Measurements from ENCODE around the gene SAMD11. TPM values are rescaled to one million over a fixed set of nuclear protein-coding genes. Genes with fewer than 3 reads are reported as not detected.

SAMD11 gene
- total RNA-seq, 1 donor: not detected

GRCh38 chr1:931380-932172 is 7.9 kb downstream of the SAMD11 start:
- H3K27me3 ChIP-seq (ENCODE audit: insufficient read depth, low read length): peaks cover 14% of the 10 kb centered on the region
- no peak overlapping the region for H3K4me3 ChIP-seq (ENCODE audit: low read length)
- H3K4me1 ChIP-seq (ENCODE audit: insufficient read depth, low read length): peaks cover 5% of the 10 kb centered on the region
- H3K9me3 ChIP-seq (ENCODE audit: low read depth, low read length): no peaks in the 10 kb centered on the region

- H3K27me3 ChIP-seq (ENCODE audit: insufficient read depth, low read length): peaks cover 9% of the 10 kb centered on the region
- H3K4me1 ChIP-seq (ENCODE audit: insufficient read depth, low read length): peaks cover 5% of the 10 kb centered on the region
- no peak overlapping the region for H3K4me3 ChIP-seq (ENCODE audit: low read length)
- no peaks in the 10 kb centered on the region for H3K9me3 ChIP-seq (ENCODE audit: low read depth, low read length)
Measured at GRCh38 chr1:932173-932510, 8.4 kb downstream of the SAMD11 start.

- no peak overlapping the region for H3K4me3 ChIP-seq (ENCODE audit: low read length)
- peaks cover 5% of the 10 kb centered on the region for H3K4me1 ChIP-seq (ENCODE audit: insufficient read depth, low read length)
- peaks cover 7% of the 10 kb centered on the region for H3K27me3 ChIP-seq (ENCODE audit: insufficient read depth, low read length)
Measured at GRCh38 chr1:932776-933602, 9.3 kb downstream of the SAMD11 start.

DNA sequence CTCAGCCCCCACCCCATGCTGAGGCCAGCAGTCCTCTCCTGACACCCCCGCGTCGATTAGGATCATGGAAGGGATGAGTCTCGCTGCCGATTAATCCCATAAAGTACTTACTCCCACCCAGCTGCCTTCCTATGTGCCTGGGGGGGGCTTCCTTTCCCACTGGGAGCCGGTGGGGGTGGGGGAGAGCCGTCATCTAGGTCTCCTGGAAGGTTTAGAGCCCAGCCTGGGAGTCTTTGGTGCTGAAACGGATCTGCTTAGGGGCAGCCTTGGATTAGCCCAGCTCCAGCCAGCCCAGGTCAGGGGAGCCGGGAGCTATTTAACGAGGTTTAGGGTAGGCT is 9.8 kb downstream of the SAMD11 start:
- no peak overlapping the region for H3K4me3 ChIP-seq (ENCODE audit: low read length)
- no peaks in the 10 kb centered on the region for H3K9me3 ChIP-seq (ENCODE audit: low read depth, low read length)
- H3K4me1 ChIP-seq (ENCODE audit: insufficient read depth, low read length): peaks cover 5% of the 10 kb centered on the region
- peaks cover 8% of the 10 kb centered on the region for H3K27me3 ChIP-seq (ENCODE audit: insufficient read depth, low read length)

More at GRCh38 chr1:932776-933602, 9.3 kb downstream of the SAMD11 start:
- no peaks in the 10 kb centered on the region for H3K9me3 ChIP-seq (ENCODE audit: low read depth, low read length)

GRCh38 chr1:934991-935750 is 11.4 kb downstream of the SAMD11 start:
- Histone ChIP-seq H3K4me1 (ENCODE audit: insufficient read depth, low read length) (peaks cover 5% of the 10 kb centered on the region), H3K9me3 (ENCODE audit: low read depth, low read length) (no peaks in the 10 kb centered on the region), H3K4me3 (ENCODE audit: low read length) (no peak overlapping the region), H3K27me3 (ENCODE audit: insufficient read depth, low read length) (peaks cover 18% of the 10 kb centered on the region)

GRCh38 chr1:935751-936231 is 12.1 kb downstream of the SAMD11 start:
- H3K4me3 ChIP-seq (ENCODE audit: low read length): no peak overlapping the region
- no peaks in the 10 kb centered on the region for H3K9me3 ChIP-seq (ENCODE audit: low read depth, low read length)
- peaks cover 24% of the 10 kb centered on the region for H3K27me3 ChIP-seq (ENCODE audit: insufficient read depth, low read length)
- H3K4me1 ChIP-seq (ENCODE audit: insufficient read depth, low read length): peaks cover 10% of the 10 kb centered on the region

GRCh38 chr1:936348-937264 is 12.9 kb downstream of the SAMD11 start:
- peaks cover 17% of the 10 kb centered on the region for H3K4me1 ChIP-seq (ENCODE audit: insufficient read depth, low read length)
- no peak overlapping the region for H3K4me3 ChIP-seq (ENCODE audit: low read length)
- H3K9me3 ChIP-seq (ENCODE audit: low read depth, low read length): no peaks in the 10 kb centered on the region
- peaks cover 30% of the 10 kb centered on the region for H3K27me3 ChIP-seq (ENCODE audit: insufficient read depth, low read length)

- Histone ChIP-seq H3K4me1 (ENCODE audit: insufficient read depth, low read length) (peaks cover 17% of the 10 kb centered on the region), H3K9me3 (ENCODE audit: low read depth, low read length) (no peaks in the 10 kb centered on the region), H3K4me3 (ENCODE audit: low read length) (no peak overlapping the region), H3K27me3 (ENCODE audit: insufficient read depth, low read length) (peaks cover 30% of the 10 kb centered on the region)
Measured at GRCh38 chr1:937521-937920, 13.8 kb downstream of the SAMD11 start.

GRCh38 chr1:938088-938683 is 14.5 kb downstream of the SAMD11 start:
- Histone ChIP-seq H3K4me3 (ENCODE audit: low read length) (no peak overlapping the region), H3K4me1 (ENCODE audit: insufficient read depth, low read length) (peaks cover 17% of the 10 kb centered on the region), H3K27me3 (ENCODE audit: insufficient read depth, low read length) (peaks cover 35% of the 10 kb centered on the region), H3K9me3 (ENCODE audit: low read depth, low read length) (no peaks in the 10 kb centered on the region)

- Histone ChIP-seq H3K4me1 (ENCODE audit: insufficient read depth, low read length) (peaks cover 17% of the 10 kb centered on the region), H3K27me3 (ENCODE audit: insufficient read depth, low read length) (peaks cover 36% of the 10 kb centered on the region), H3K9me3 (ENCODE audit: low read depth, low read length) (no peaks in the 10 kb centered on the region), H3K4me3 (ENCODE audit: low read length) (no peak overlapping the region)
Measured at GRCh38 chr1:938711-939489, 15.2 kb downstream of the SAMD11 start.

DNA sequence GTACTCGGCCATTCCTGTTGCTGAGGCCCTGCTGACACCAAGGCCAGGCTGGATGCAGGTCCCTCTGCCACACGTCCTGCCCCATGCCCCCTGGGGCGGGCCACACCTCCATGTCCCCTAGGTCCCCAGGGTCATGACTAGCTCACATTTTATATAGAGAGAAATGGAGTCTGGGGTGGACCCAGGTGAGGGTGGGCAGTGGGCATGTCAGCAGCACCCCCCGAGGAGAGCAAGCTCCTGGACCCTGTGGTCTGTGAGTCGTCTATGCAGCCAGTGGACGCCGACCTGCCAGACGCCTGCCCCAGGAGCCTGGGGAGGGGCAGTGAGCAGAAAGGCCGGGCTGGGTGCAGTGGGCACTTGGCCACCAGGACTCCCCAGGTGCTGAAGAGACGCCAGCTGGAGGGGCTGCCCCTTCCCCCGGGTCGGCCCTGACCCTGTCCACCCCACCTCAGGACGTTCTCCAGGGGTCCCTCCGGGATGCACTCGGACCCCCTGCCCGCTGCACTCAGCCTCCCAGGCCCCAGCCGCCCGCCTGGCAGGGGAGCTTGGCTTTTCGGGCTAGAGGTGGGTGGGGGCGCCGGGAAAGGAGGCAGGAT is 15.9 kb downstream of the SAMD11 start:
- Histone ChIP-seq H3K9me3 (ENCODE audit: low read depth, low read length) (no peaks in the 10 kb centered on the region), H3K4me3 (ENCODE audit: low read length) (no peak overlapping the region), H3K27me3 (ENCODE audit: insufficient read depth, low read length) (peaks cover 36% of the 10 kb centered on the region), H3K4me1 (ENCODE audit: insufficient read depth, low read length) (peaks cover 17% of the 10 kb centered on the region)

DNA sequence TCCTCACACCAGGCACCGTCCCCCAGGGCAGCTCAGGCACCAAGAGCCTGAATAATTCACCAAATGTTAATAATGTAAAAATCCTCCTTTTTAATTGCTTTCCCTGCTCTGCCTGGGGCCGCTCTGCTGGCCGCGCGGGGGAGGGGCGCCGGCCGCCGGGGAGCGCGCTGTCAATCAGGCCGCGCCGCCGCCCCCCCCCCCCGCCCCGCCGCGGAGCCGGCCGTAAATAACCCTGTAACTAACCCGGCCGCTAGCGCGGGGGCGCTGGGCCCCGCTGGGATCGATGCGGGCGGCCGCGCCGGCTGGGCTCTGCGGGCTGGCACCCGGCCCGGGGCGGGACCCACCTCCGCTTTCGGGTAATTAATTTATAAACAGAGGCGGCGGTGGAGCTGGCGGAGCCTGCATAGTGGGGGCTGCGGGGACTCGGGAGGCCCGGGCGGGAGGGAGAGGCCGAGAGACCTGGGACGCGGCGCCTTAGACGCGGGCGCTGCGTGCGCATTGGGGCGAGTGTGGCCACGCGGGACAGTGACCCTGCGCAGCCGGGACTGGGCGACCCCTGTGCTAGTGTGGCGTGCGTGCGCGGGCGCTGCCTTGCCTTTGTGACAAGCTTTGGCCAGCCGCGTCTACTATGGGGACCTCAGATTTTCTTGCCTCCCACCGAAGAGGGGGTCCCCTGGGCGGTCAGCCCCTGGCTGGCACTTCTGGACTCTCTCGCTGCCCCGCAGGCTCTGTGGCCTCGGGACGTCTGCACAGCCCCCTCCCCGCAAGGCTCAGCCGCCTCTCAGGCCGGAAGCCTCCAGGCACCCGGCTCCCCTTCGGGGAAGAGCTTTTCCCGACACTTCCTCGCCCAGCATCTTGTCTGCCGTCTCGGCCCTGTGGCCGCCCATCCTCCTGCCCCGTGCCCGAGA is 16.6 kb downstream of the SAMD11 start:
- H3K4me3 ChIP-seq (ENCODE audit: low read length): no peak overlapping the region
- peaks cover 13% of the 10 kb centered on the region for H3K4me1 ChIP-seq (ENCODE audit: insufficient read depth, low read length)
- peaks cover 32% of the 10 kb centered on the region for H3K27me3 ChIP-seq (ENCODE audit: insufficient read depth, low read length)

More for the DNA sequence above, 16.6 kb downstream of the SAMD11 start:
- H3K9me3 ChIP-seq (ENCODE audit: low read depth, low read length): no peaks in the 10 kb centered on the region
